Trophoblast cell (in vitro differentiated cells and primary cell): ENCODE measurements around the gene RUVBL1. TPM values are rescaled to one million over a fixed set of nuclear protein-coding genes. Genes with fewer than 3 reads are reported as not detected.

Experiments
- DNase-seq, 2 donors: peaks; one replicate each; pipeline ENCODE4 v3.0.0-alpha.2; 2016
- H2AFZ ChIP-seq: 2 replicates; pipeline ENCODE4 v1.6.1; 2013; ENCODE audit warnings: low read length, moderate library complexity, mild to moderate bottlenecking; ENCODE audit not compliant: insufficient read depth, poor library complexity
- H2AK5ac ChIP-seq: 2 replicates; pipeline ENCODE4 v1.6.1; 2013; ENCODE audit warnings: mild to moderate bottlenecking, low read length
- H2BK120ac ChIP-seq: 2 replicates; pipeline ENCODE4 v1.6.1; 2013; ENCODE audit warnings: low read length, mild to moderate bottlenecking, moderate library complexity; ENCODE audit not compliant: insufficient read depth, poor library complexity
- H2BK12ac ChIP-seq: 2 replicates; pipeline ENCODE4 v1.6.1; 2013; ENCODE audit warnings: mild to moderate bottlenecking, low read length, moderate library complexity
- H2BK5ac ChIP-seq: 2 replicates; pipeline ENCODE4 v1.6.1; 2013; ENCODE audit warnings: low read length, low read depth, moderate library complexity, mild to moderate bottlenecking; ENCODE audit not compliant: poor library complexity
- H3K14ac ChIP-seq: 2 replicates; pipeline ENCODE4 v1.6.1; 2013; ENCODE audit warnings: mild to moderate bottlenecking, low read length
- H3K18ac ChIP-seq: 2 replicates; pipeline ENCODE4 v1.6.1; 2013; ENCODE audit warnings: mild to moderate bottlenecking, low read length
- H3K23ac ChIP-seq: 2 replicates; pipeline ENCODE4 v1.6.1; 2013; ENCODE audit warnings: low read length
- H3K27ac ChIP-seq: 2 replicates; pipeline ENCODE4 v1.5.1; 2013; ENCODE audit warnings: low read depth, mild to moderate bottlenecking, inconsistent platforms, low read length, moderate library complexity
- H3K27me3 ChIP-seq: 2 replicates; pipeline ENCODE4 v1.6.1; 2013; ENCODE audit warnings: inconsistent platforms, mild to moderate bottlenecking, low read length, moderate library complexity; ENCODE audit not compliant: insufficient read depth
- H3K36me3 ChIP-seq, 2 experiments: 1 replicate in 1 of 2; 2 replicates in 1 of 2; pipeline ENCODE4 v1.6.1; 2013; ENCODE audit warnings: low read length in 2 of 2, mild to moderate bottlenecking in 2 of 2, moderate library complexity in 1 of 2; ENCODE audit not compliant: insufficient read depth in 2 of 2, control insufficient read depth in 1 of 2
- H3K4ac ChIP-seq: 2 replicates; pipeline ENCODE4 v1.6.1; 2013; ENCODE audit warnings: low read depth, mild to moderate bottlenecking, low read length, moderate library complexity
- H3K4me1 ChIP-seq, 2 experiments: 1 replicate in 1 of 2; 2 replicates in 1 of 2; pipeline ENCODE4 v1.6.1; 2013; ENCODE audit warnings: low read length in 2 of 2, mild to moderate bottlenecking in 2 of 2, moderate library complexity in 1 of 2; ENCODE audit not compliant: insufficient read depth in 2 of 2, control insufficient read depth in 1 of 2
- H3K4me2 ChIP-seq: 2 replicates; pipeline ENCODE4 v1.6.1; 2013; ENCODE audit warnings: inconsistent platforms, mild to moderate bottlenecking, low read length, moderate library complexity
- H3K4me3 ChIP-seq: 2 replicates; pipeline ENCODE4 v1.5.1; 2013; ENCODE audit warnings: mild to moderate bottlenecking, low read depth, low read length, inconsistent platforms
- H3K79me1 ChIP-seq: one replicate; pipeline ENCODE4 v1.6.1; 2013; ENCODE audit warnings: low read length
- H3K79me2 ChIP-seq: 2 replicates; pipeline ENCODE4 v1.6.1; 2013; ENCODE audit warnings: low read length, mild to moderate bottlenecking; ENCODE audit not compliant: control insufficient read depth, insufficient read depth, poor library complexity
- H3K9ac ChIP-seq: 2 replicates; pipeline ENCODE4 v1.6.1; 2013; ENCODE audit warnings: mild to moderate bottlenecking, low read length
- H3K9me3 ChIP-seq: 2 replicates; pipeline ENCODE4 v1.6.1; 2013; ENCODE audit warnings: low read depth, mild to moderate bottlenecking, control low read depth, inconsistent platforms, low read length; ENCODE audit not compliant: insufficient read depth
- H4K12ac ChIP-seq: 2 replicates; pipeline ENCODE4 v1.6.1; 2013; ENCODE audit warnings: low read depth, mild to moderate bottlenecking, low read length, moderate library complexity
- H4K8ac ChIP-seq: 2 replicates; pipeline ENCODE4 v1.6.1; 2013; ENCODE audit warnings: low read depth, mild to moderate bottlenecking, low read length, moderate library complexity
- H4K91ac ChIP-seq: one replicate; pipeline ENCODE4 v1.6.1; 2013; ENCODE audit warnings: low read depth, mild to moderate bottlenecking, low read length, moderate library complexity
- WGBS: extraction: QIAGEN DNeasy Blood & Tissue Kit; methylation state at CpG from one replicate; pipeline ENCODE4 v1.1.7; 2013; ENCODE audit warnings: missing lambda C conversion rate; ENCODE audit not compliant: insufficient read length, insufficient coverage; ENCODE audit errors: extremely low coverage; 5-methylcytosine and 5-hydroxymethylcytosine counted together
- polyA plus RNA-seq: library from polyadenylated mRNA; stranded (reverse); fragments of 200-250 nt; gene quantifications from 2 replicates; pipeline ENCODE4 v1.2.3, GENCODE V29; 2013

The RUVBL1 gene
- polyA plus RNA-seq, result 22.0 and 22.5 TPM in 2 replicates

- Histone ChIP-seq H2BK120ac (no peak within 1 kb of the TSS), H4K91ac (peak within 1 kb of the TSS; percentile 68)
- WGBS, result no CpG with 5 or more reads among the region's 47 CpGs
Measured at GRCh38 chr3:128123538-128124368, at the start of gene RUVBL1. Gene RUVBL1, minus strand, starts transcription at chr3:128123812. Its CDS starts 88 bp downstream, at chr3:128123724.

GRCh38 chr3:128173200-128173599 lies 49.6 kb upstream of the RUVBL1 start:
- Histone ChIP-seq H4K12ac (no peak overlapping the region), H3K4me1 (peaks cover 0 to 2% of the 10 kb centered on the region in 2 experiments), H3K18ac (no peak overlapping the region), H2AFZ (no peak overlapping the region), H3K79me1 (no peaks in the 10 kb centered on the region), H3K4me3 (no peak overlapping the region), H3K14ac (no peak overlapping the region), H3K9me3 (no peaks in the 10 kb centered on the region), H3K27me3 (no peaks in the 10 kb centered on the region), H3K23ac (no peak overlapping the region), H3K9ac (no peak overlapping the region), H3K4me2 (no peak overlapping the region), H4K8ac (no peak overlapping the region), H2BK12ac (no peak overlapping the region), H4K91ac (no peak overlapping the region), H3K79me2 (no peaks in the 10 kb centered on the region), H3K36me3 (no peaks in the 10 kb centered on the region), H2BK120ac (no peak overlapping the region), H3K4ac (no peak overlapping the region), H3K27ac (no peak overlapping the region), H2AK5ac (no peak overlapping the region), H2BK5ac (no peak overlapping the region)
- DNase-seq, result peak; percentile 74 to 92
- no CpG with 5 or more reads among the region's 8 CpGs for WGBS

More at GRCh38 chr3:128123538-128124368, at the start of gene RUVBL1:
- Histone ChIP-seq H3K27me3 (no peaks in the 10 kb centered on the region), H2BK12ac (no peak within 1 kb of the TSS), H3K4me1 (peaks cover 2% of the 10 kb centered on the region in 2 experiments), H3K36me3 (no peaks in the 10 kb centered on the region), H4K12ac (peak within 1 kb of the TSS; percentile 78), H3K9me3 (no peaks in the 10 kb centered on the region), H3K27ac (peak within 1 kb of the TSS; percentile 1), H3K18ac (peak within 1 kb of the TSS; percentile 4), H3K79me2 (no peaks in the 10 kb centered on the region), H2AK5ac (peak within 1 kb of the TSS; percentile 75), H4K8ac (peak within 1 kb of the TSS; percentile 96), H3K4ac (peak within 1 kb of the TSS; percentile 1), H3K4me3 (peak within 1 kb of the TSS; percentile 86), H3K23ac (no peak within 1 kb of the TSS), H3K14ac (peak within 1 kb of the TSS; percentile 10), H2BK5ac (no peak within 1 kb of the TSS), H3K4me2 (peak within 1 kb of the TSS; percentile 96), H3K79me1 (peaks cover 3% of the 10 kb centered on the region), H3K9ac (peak within 1 kb of the TSS; percentile 64), H2AFZ (peak within 1 kb of the TSS; percentile 91)
- DNase-seq, result peak; percentile 96 to 97

- Histone ChIP-seq H2BK120ac (no peak overlapping the region), H3K27ac (no peak overlapping the region), H3K9ac (no peak overlapping the region), H3K79me1 (no peaks in the 10 kb centered on the region), H3K4me2 (no peak overlapping the region), H3K4me3 (no peak overlapping the region), H3K23ac (no peak overlapping the region), H4K91ac (no peak overlapping the region), H4K8ac (no peak overlapping the region), H3K9me3 (no peaks in the 10 kb centered on the region), H2BK12ac (no peak overlapping the region), H2BK5ac (no peak overlapping the region), H3K4ac (no peak overlapping the region), H4K12ac (no peak overlapping the region), H3K79me2 (no peaks in the 10 kb centered on the region), H3K14ac (no peak overlapping the region), H3K27me3 (no peaks in the 10 kb centered on the region), H3K18ac (no peak overlapping the region), H3K36me3 (no peaks in the 10 kb centered on the region), H2AFZ (no peak overlapping the region), H2AK5ac (no peak overlapping the region), H3K4me1 (peaks cover 2 to 3% of the 10 kb centered on the region in 2 experiments)
- peak; percentile 86 to 94 for DNase-seq
- no CpG with 5 or more reads among the region's 5 CpGs for WGBS
Measured at GRCh38 chr3:128170866-128171516, 47.4 kb upstream of the RUVBL1 start.

GRCh38 chr3:128168836-128169235 lies 45.2 kb upstream of the RUVBL1 start:
- no peak overlapping the region for H3K23ac ChIP-seq
- no peak overlapping the region for H4K91ac ChIP-seq
- DNase-seq, result no peak
- no peak overlapping the region for H4K12ac ChIP-seq
- no peak overlapping the region for H2AK5ac ChIP-seq
- H3K4ac ChIP-seq, result no peak overlapping the region
- peaks cover 5% of the 10 kb centered on the region for H3K9me3 ChIP-seq
- no peaks in the 10 kb centered on the region for H3K27me3 ChIP-seq
- no peak overlapping the region for H2BK120ac ChIP-seq
- no peak overlapping the region for H3K18ac ChIP-seq
- H2BK12ac ChIP-seq, result no peak overlapping the region
- H4K8ac ChIP-seq, result no peak overlapping the region
- no CpG with 5 or more reads among the region's 4 CpGs for WGBS
- H3K27ac ChIP-seq, result no peak overlapping the region
- H3K79me1 ChIP-seq, result no peaks in the 10 kb centered on the region
- H2BK5ac ChIP-seq, result no peak overlapping the region
- H2AFZ ChIP-seq, result no peak overlapping the region
- no peaks in the 10 kb centered on the region for H3K79me2 ChIP-seq
- H3K4me1 ChIP-seq, result peaks cover 0 to 3% of the 10 kb centered on the region in 2 experiments
- H3K4me2 ChIP-seq, result no peak overlapping the region
- no peak overlapping the region for H3K9ac ChIP-seq
- H3K36me3 ChIP-seq, result no peaks in the 10 kb centered on the region
- no peak overlapping the region for H3K14ac ChIP-seq
- H3K4me3 ChIP-seq, result no peak overlapping the region
